ENCODE data around the gene AKR1B15. TPM values are rescaled to one million over a fixed set of nuclear protein-coding genes. Genes with fewer than 3 reads are reported as not detected.

Gene AKR1B15
- total and polyA plus RNA-seq, 9 of the 15 experiments (the other 6 are each of a cell fraction or from before 2014, with no cell fraction given), result not detected

- 0 out of 2 replicates have a peak, but pooled peaks have one; percentile 35 for TF ChIP-seq ZNF766 (CRISPR knock-in tag; conservative IDR thresholded peaks at IDR 0.05)
Measured at GRCh38 chr7:134547397-134548054, 1.4 kb upstream of the AKR1B15 start (continued).

GRCh38 chr7:134549366-134549765 lies 456 bp downstream of the AKR1B15 start:
- Histone ChIP-seq H2AFZ (ENCODE audit: low read depth, low read length) (no peak overlapping the region), H3K9me3 (replicated peaks; ENCODE audit: control insufficient read depth, insufficient read depth, low read depth, low read length) (no peaks in the 10 kb centered on the region), H3K27ac (ENCODE audit: extremely low read depth, low read depth, low read length) (no peak overlapping the region), H3K4me2 (ENCODE audit: insufficient read depth, low read length) (no peak overlapping the region), H3K79me2 (ENCODE audit: control insufficient read depth, insufficient read depth, low read length) (no peaks in the 10 kb centered on the region), H3K27me3 (ENCODE audit: control insufficient read depth in 2 of 2, insufficient read depth in 2 of 2, low read length in 2 of 2) (peaks cover 42 to 53% of the 10 kb centered on the region in 2 experiments), H4K20me1 (replicated peaks; ENCODE audit: control insufficient read depth, insufficient read depth, low read length) (no peaks in the 10 kb centered on the region; the same call in 1 of the 2 replicates), H3K9me1 (ENCODE audit: control insufficient read depth, insufficient read depth, low read length) (no peaks in the 10 kb centered on the region), H3K4me1 (replicated peaks in 1 of 2; ENCODE audit: control insufficient read depth in 2 of 2, insufficient read depth in 2 of 2, low read length in 2 of 2) (0 out of 5 replicates have a peak, but pooled peaks cover 0 to 2% of the 10 kb centered on the region in 2 experiments), H3K36me3 (ENCODE audit: control insufficient read depth, insufficient read depth, low read length) (no peaks in the 10 kb centered on the region), H3K4me3 (no peak overlapping the region), H3K9ac (ENCODE audit: insufficient read depth in 1 of 2, low read depth in 2 of 2, low read length in 2 of 2) (no peak overlapping the region)
- 0% methylated on average over 8 of the region's 8 CpGs for WGBS (ENCODE audit: insufficient coverage, low coverage, missing lambda C conversion rate)
- no TSS peak for BruUV-seq (replicated peaks)
- ChIA-PET POLR2A (interaction anchor here (0.6 kb wide), 1 partner anchor 28 kb away, joined by 3 read pairs; no protein-coding TSS in a partner anchor), CTCF (ENCODE audit: low intra/inter-chr PET ratio) (no interaction called here)
- no peak for TF ChIP-seq ZNF175 (CRISPR knock-in tag; IDR thresholded peaks at IDR 0.05; ENCODE audit: low read depth)
- TF ChIP-seq ETV5 (CRISPR knock-in tag; IDR thresholded peaks at IDR 0.05; ENCODE audit: low read depth), result no peak
- TF ChIP-seq, protein P1, sequence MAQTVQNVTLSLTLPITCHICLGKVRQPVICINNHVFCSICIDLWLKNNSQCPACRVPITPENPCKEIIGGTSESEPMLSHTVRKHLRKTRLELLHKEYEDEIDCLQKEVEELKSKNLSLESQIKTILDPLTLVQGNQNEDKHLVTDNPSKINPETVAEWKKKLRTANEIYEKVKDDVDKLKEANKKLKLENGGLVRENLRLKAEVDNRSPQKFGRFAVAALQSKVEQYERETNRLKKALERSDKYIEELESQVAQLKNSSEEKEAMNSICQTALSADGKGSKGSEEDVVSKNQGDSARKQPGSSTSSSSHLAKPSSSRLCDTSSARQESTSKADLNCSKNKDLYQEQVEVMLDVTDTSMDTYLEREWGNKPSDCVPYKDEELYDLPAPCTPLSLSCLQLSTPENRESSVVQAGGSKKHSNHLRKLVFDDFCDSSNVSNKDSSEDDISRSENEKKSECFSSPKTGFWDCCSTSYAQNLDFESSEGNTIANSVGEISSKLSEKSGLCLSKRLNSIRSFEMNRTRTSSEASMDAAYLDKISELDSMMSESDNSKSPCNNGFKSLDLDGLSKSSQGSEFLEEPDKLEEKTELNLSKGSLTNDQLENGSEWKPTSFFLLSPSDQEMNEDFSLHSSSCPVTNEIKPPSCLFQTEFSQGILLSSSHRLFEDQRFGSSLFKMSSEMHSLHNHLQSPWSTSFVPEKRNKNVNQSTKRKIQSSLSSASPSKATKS (CRISPR knock-in tag; IDR thresholded peaks at IDR 0.05), result no peak
- TF ChIP-seq ZEB2 (IDR thresholded peaks at IDR 0.05), result no peak
- TF ChIP-seq ZFP30 (CRISPR knock-in tag; IDR thresholded peaks at IDR 0.05; ENCODE audit: borderline replicate concordance), result no peak
- TF ChIP-seq SIN3B (IDR thresholded peaks at IDR 0.05; ENCODE audit: low read depth), result no peak
- TF ChIP-seq PHF8 (IDR thresholded peaks at IDR 0.05; ENCODE audit: borderline replicate concordance, low read length), result no peak
- TF ChIP-seq CEBPG (CRISPR knock-in tag; IDR thresholded peaks at IDR 0.05), result no peak
- TF ChIP-seq CEBPG (tag; conservative IDR thresholded peaks at IDR 0.05 in 1 of 2, IDR thresholded peaks at IDR 0.05 in 1 of 2), result no peak
- no peak for TF ChIP-seq FUS (optimal IDR thresholded peaks at IDR 0.05; ENCODE audit: low read depth, low read length)
- no peak for TF ChIP-seq NCOR1 (IDR thresholded peaks at IDR 0.05)
- no peak for TF ChIP-seq MITF (IDR thresholded peaks at IDR 0.05)
- no peak for TF ChIP-seq MYBL2 (IDR thresholded peaks at IDR 0.05; ENCODE audit: low read depth)
- TF ChIP-seq MYBL2 (CRISPR knock-in tag; IDR thresholded peaks at IDR 0.05; ENCODE audit: borderline replicate concordance), result no peak
- no peak for TF ChIP-seq ZNF224 (CRISPR knock-in tag; IDR thresholded peaks at IDR 0.05)
- TF ChIP-seq ATF1 (CRISPR knock-in tag; IDR thresholded peaks at IDR 0.05), result no peak
- no peak for TF ChIP-seq ATF1 (tag; IDR thresholded peaks at IDR 0.05)
- TF ChIP-seq ZNF316 (IDR thresholded peaks at IDR 0.05), result no peak
- no peak for ATAC-seq
- intact Hi-C loops (cut with micrococcal nuclease) (no loop called here), in situ Hi-C loops (cut with MboI) (no loop called here)
- DNase-seq (ENCODE audit: extremely low read depth in 1 of 4, low spot score in 3 of 4), result no peak
- no peak for FAIRE-seq

Data from K562 (cell line).